Endothelial cell of umbilical vein (primary cell): ENCODE data around the gene RPL39L. TPM values are rescaled to one million over a fixed set of nuclear protein-coding genes. Genes with fewer than 3 reads are reported as not detected.

ENCODE experiments used
- BruUV-seq: library from RNA; stranded (reverse); fragments of 400-500 nt; replicated peaks from 2 replicates; lab custom pipeline; 2021; lab: Mats Ljungman, UMichigan
- CTCF ChIA-PET: fragments of 300-600, 350-600 bp; sonication (Branson Sonifier 250); formaldehyde crosslinking; loops from one replicate; lab custom pipeline; 2021; ENCODE audit warnings: antibody characterized with exemption, inconsistent platforms; lab: Charles Lee
- POLR2A ChIA-PET: fragments of 300-600, 350-600 bp; sonication (Branson Sonifier 250); formaldehyde crosslinking; loops from one replicate; lab custom pipeline; 2021; ENCODE audit warnings: antibody characterized with exemption, inconsistent platforms; lab: Charles Lee
- DNase-seq: peaks from one replicate; pipeline ENCODE4 v3.0.0-alpha.2; 2011; ENCODE audit warnings: low read depth, low spot score
- FAIRE-seq: peaks from 2 replicates; lab custom pipeline; 2011; peaks lifted over from hg19 to GRCh38; lab: Jason Lieb, UNC
- H2AFZ ChIP-seq: 2 replicates; pipeline ENCODE4 v1.6.0; 2012; ENCODE audit warnings: low read depth, low read length, control low read depth, inconsistent platforms
- H3K27ac ChIP-seq: 2 replicates; pipeline ENCODE4 v1.5.1; 2011; ENCODE audit warnings: low read depth, mild to moderate bottlenecking, control low read depth, low read length, moderate library complexity; ENCODE audit not compliant: insufficient read depth
- H3K27me3 ChIP-seq, 2 experiments: 2 replicates each; pipeline versions ENCODE4 v1.6.0 to v1.6.1; 2011; ENCODE audit warnings: low read length in 2 of 2, mixed read lengths in 1 of 2; ENCODE audit not compliant: control insufficient read depth in 2 of 2, insufficient read depth in 2 of 2
- H3K36me3 ChIP-seq, 2 experiments: 2 replicates in 1 of 2; 3 replicates in 1 of 2; pipeline ENCODE4 v1.5.1; 2011; ENCODE audit warnings: low read length in 2 of 2, mild to moderate bottlenecking in 1 of 2, moderate library complexity in 1 of 2; ENCODE audit not compliant: control insufficient read depth in 2 of 2, insufficient read depth in 2 of 2; ENCODE audit errors: extremely low read depth in 1 of 2
- H3K4me1 ChIP-seq: 3 replicates; pipeline ENCODE4 v1.5.1; 2011; ENCODE audit warnings: mild to moderate bottlenecking, low read length; ENCODE audit not compliant: control insufficient read depth, insufficient read depth; ENCODE audit errors: extremely low read depth
- H3K4me2 ChIP-seq: 2 replicates; pipeline ENCODE4 v1.6.1; 2011; ENCODE audit warnings: low read length, control low read depth, mixed read lengths; ENCODE audit not compliant: insufficient read depth
- H3K4me3 ChIP-seq, 3 experiments: fragments of 200-600 bp in 1 of 3; sonication (generic), shearing (Covaris generic) in 1 of 3; replicated peaks in 1 of 3; 2 replicates each; pipeline ENCODE4 v1.5.1; 2011 to 2016; ENCODE audit warnings: control low read depth in 3 of 3, low read length in 3 of 3, mild to moderate bottlenecking in 2 of 3, inconsistent platforms in 1 of 3, low read depth in 1 of 3, moderate library complexity in 1 of 3; ENCODE audit not compliant: insufficient read depth in 1 of 3
- H3K79me2 ChIP-seq: 2 replicates; pipeline ENCODE4 v1.6.0; 2012; ENCODE audit warnings: low read length, inconsistent platforms; ENCODE audit not compliant: control insufficient read depth, insufficient read depth
- H3K9ac ChIP-seq: replicated peaks from 2 replicates; pipeline ENCODE3; 2011; ENCODE audit warnings: low read length, control low read depth; ENCODE audit not compliant: insufficient read depth; ENCODE audit errors: extremely low read depth
- H3K9me1 ChIP-seq: replicated peaks from 3 replicates; pipeline ENCODE4 v1.6.0; 2011; ENCODE audit warnings: mild to moderate bottlenecking, low read length; ENCODE audit not compliant: control insufficient read depth, insufficient read depth; ENCODE audit errors: extremely low read depth
- H3K9me3 ChIP-seq: replicated peaks from 2 replicates; pipeline ENCODE4 v1.5.1; 2012; ENCODE audit warnings: low read length, inconsistent platforms; ENCODE audit not compliant: control insufficient read depth, insufficient read depth
- H4K20me1 ChIP-seq: replicated peaks from 2 replicates; pipeline ENCODE3; 2011; ENCODE audit warnings: mild to moderate bottlenecking, low read length; ENCODE audit not compliant: control insufficient read depth, insufficient read depth; ENCODE audit errors: extremely low read depth
- EZH2 ChIP-seq: IDR thresholded peaks from 2 replicates; pipeline ENCODE4 v1.6.1; 2012; ENCODE audit warnings: borderline replicate concordance, low read depth, mild to moderate bottlenecking, moderate library complexity, low read length, inconsistent platforms; ENCODE audit not compliant: severe bottlenecking
- FOS ChIP-seq: IDR thresholded peaks from 2 replicates; pipeline ENCODE4 v1.6.1; 2011; ENCODE audit warnings: mild to moderate bottlenecking, low read length, moderate library complexity, borderline replicate concordance; ENCODE audit not compliant: insufficient read depth
- GATA2 ChIP-seq: IDR thresholded peaks from 2 replicates; pipeline ENCODE4 v1.7.0; 2011; ENCODE audit warnings: low read depth, mild to moderate bottlenecking, moderate library complexity, mixed read lengths, low read length; ENCODE audit not compliant: insufficient read length, insufficient read depth
- JUN ChIP-seq: IDR thresholded peaks from 2 replicates; pipeline ENCODE4 v1.6.1; 2011; ENCODE audit warnings: borderline replicate concordance, low read depth; ENCODE audit not compliant: insufficient read length, insufficient read depth
- MYC ChIP-seq: IDR thresholded peaks from one replicate; pipeline ENCODE4 v1.6.1; 2011; ENCODE audit warnings: mild to moderate bottlenecking, low read depth, low read length
- POLR2A ChIP-seq: IDR thresholded peaks from 2 replicates; pipeline ENCODE4 v1.6.1; 2012; ENCODE audit warnings: low read depth, mild to moderate bottlenecking, control low read depth, low read length
- POLR2AphosphoS5 ChIP-seq: IDR thresholded peaks from 2 replicates; pipeline ENCODE4 v1.6.1; 2012; ENCODE audit warnings: low read depth, mild to moderate bottlenecking, control low read depth, low read length, moderate library complexity; ENCODE audit not compliant: insufficient read depth
- dilution Hi-C: fragments of 300-500 bp; cut with MboI; formaldehyde crosslinking; loops from one replicate; pipeline ENCODE4 v1.15.0; 2019; ENCODE audit warnings: low sequenced_read_pairs; ENCODE audit not compliant: extremely low pct_ligation_motif_present
- intact Hi-C: fragments of 100-400 bp; cut with micrococcal nuclease; formaldehyde crosslinking; loops from one replicate; pipeline ENCODE4 v1.10.0; 2022
- polyA plus RNA-seq, 4 experiments: library from polyadenylated mRNA; depleted of rRNA in 3 of 4; stranded (reverse) in 3 of 4; unstranded in 1 of 4; fragments of >200 nt; gene quantifications; 2 replicates each; pipeline versions ENCODE4 v1.2.1 to v1.2.3, GENCODE V29; 2011 to 2012; ENCODE audit warnings: missing spikeins in 1 of 4
- total RNA-seq: library from RNA; stranded (reverse); gene quantifications from 2 replicates; pipeline ENCODE4 v1.2.3, GENCODE V29; 2021
- TF ChIP-seq, protein P1 (sequence below): IDR thresholded peaks from 2 replicates; pipeline ENCODE4 v1.6.1; 2011; ENCODE audit not compliant: insufficient read depth, insufficient read length
- TF ChIP-seq, protein P2 (sequence below), 2 donors: IDR thresholded peaks; 1 replicate in 1 of 2; 2 replicates in 1 of 2; pipeline ENCODE4 v1.5.1; 2011; ENCODE audit warnings: low read length in 2 of 2, mild to moderate bottlenecking in 2 of 2, moderate library complexity in 2 of 2, control low read depth in 1 of 2, inconsistent platforms in 1 of 2, low read depth in 1 of 2; ENCODE audit not compliant: insufficient read depth in 1 of 2; ENCODE audit errors: extremely low read depth in 1 of 2

Gene RPL39L
- total and polyA plus RNA-seq, 2 donors (not counting 3 experiments of a cell fraction or from before 2014, with no cell fraction given) = 14.3 to 22.3 TPM

DNA sequence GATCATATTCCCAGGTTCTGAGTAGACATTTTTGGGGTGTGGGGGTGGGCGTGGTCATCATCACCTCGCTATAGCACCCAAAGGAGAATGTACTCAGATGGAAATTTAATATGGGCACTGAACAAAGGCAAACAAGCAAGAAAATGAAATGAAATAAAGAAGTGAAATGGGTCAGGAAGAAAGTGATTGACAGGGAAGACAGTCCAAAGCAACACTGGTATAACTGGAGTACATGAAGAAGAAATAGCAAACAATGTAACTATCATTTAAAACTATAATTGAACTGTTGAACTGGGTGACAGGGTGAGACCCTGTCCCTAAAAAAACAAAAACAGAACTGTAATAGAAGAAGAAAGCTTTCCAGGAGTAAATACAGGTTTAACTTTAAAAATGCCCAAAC is 24.8 kb downstream of the RPL39L start:
- Histone ChIP-seq H3K4me3 (no peak overlapping the region), H3K36me3 (no peaks in the 10 kb centered on the region), H3K9me1 (no peaks in the 10 kb centered on the region), H3K79me2 (no peaks in the 10 kb centered on the region), H3K4me1 (no peaks in the 10 kb centered on the region), H4K20me1 (no peaks in the 10 kb centered on the region), H2AFZ (no peak overlapping the region), H3K4me2 (no peak overlapping the region), H3K27me3 (no peaks in the 10 kb centered on the region), H3K9me3 (no peaks in the 10 kb centered on the region), H3K27ac (no peak overlapping the region), H3K9ac (no peak overlapping the region)
- dilution Hi-C loops (no loop called here), intact Hi-C loops (no loop called here)
- BruUV-seq = no TSS peak
- no peak for FAIRE-seq
- POLR2A ChIA-PET = no interaction called here
- CTCF ChIA-PET = interaction anchor here (1.0 to 5.2 kb wide), 9 partner anchors 9 to 265 kb away, joined by 3 to 364 read pairs (median 38); partner anchors contain the start of gene RPL39L
- TF ChIP-seq GATA2 (no peak), JUN (no peak), POLR2A (no peak), MYC (no peak), EZH2 (no peak), POLR2AphosphoS5 (no peak), FOS (no peak)
- TF ChIP-seq, protein P1, sequence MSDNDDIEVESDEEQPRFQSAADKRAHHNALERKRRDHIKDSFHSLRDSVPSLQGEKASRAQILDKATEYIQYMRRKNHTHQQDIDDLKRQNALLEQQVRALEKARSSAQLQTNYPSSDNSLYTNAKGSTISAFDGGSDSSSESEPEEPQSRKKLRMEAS = no peak
- TF ChIP-seq, protein P2, sequence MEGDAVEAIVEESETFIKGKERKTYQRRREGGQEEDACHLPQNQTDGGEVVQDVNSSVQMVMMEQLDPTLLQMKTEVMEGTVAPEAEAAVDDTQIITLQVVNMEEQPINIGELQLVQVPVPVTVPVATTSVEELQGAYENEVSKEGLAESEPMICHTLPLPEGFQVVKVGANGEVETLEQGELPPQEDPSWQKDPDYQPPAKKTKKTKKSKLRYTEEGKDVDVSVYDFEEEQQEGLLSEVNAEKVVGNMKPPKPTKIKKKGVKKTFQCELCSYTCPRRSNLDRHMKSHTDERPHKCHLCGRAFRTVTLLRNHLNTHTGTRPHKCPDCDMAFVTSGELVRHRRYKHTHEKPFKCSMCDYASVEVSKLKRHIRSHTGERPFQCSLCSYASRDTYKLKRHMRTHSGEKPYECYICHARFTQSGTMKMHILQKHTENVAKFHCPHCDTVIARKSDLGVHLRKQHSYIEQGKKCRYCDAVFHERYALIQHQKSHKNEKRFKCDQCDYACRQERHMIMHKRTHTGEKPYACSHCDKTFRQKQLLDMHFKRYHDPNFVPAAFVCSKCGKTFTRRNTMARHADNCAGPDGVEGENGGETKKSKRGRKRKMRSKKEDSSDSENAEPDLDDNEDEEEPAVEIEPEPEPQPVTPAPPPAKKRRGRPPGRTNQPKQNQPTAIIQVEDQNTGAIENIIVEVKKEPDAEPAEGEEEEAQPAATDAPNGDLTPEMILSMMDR (IDR thresholded peaks at IDR 0.05; ENCODE audit: extremely low read depth in 1 of 2, insufficient read depth in 1 of 2, low read depth in 1 of 2, low read length in 2 of 2) = no peak
- DNase-seq = no peak
